ENCODE measurements around the gene AIF1L.
"Not testable (repeated sequence)": the region's sequence is repeated elsewhere in the genome, so short reads cannot be mapped to it uniquely, and the experiment has no call there.

AIF1L gene

GRCh38 chr9:131098391-131099101, 2.2 kb downstream of the AIF1L start:
- DNase-seq (ENCODE audit: low read depth, low spot score): no peak

GRCh38 chr9:131099102-131099606, 2.8 kb downstream of the AIF1L start:
- DNase-seq (ENCODE audit: low read depth, low spot score): no peak

- DNase-seq (ENCODE audit: low read depth, low spot score): not testable (repeated sequence)
These were observed 3.5 kb downstream of the AIF1L start for GRCh38 chr9:131099845-131100244.

GRCh38 chr9:131100445-131100844, 4.1 kb downstream of the AIF1L start:
- DNase-seq (ENCODE audit: low read depth, low spot score): no peak

- no peak for DNase-seq (ENCODE audit: low read depth, low spot score)
These were observed 5.1 kb downstream of the AIF1L start for GRCh38 chr9:131101207-131101964.

- DNase-seq (ENCODE audit: low read depth, low spot score): no peak
These were observed 6.7 kb downstream of the AIF1L start for GRCh38 chr9:131103024-131103423.

- no peak for DNase-seq (ENCODE audit: low read depth, low spot score)
These were observed 7.2 kb downstream of the AIF1L start for GRCh38 chr9:131103535-131103934.

- DNase-seq (ENCODE audit: low read depth, low spot score): no peak
These were observed 7.8 kb downstream of the AIF1L start for GRCh38 chr9:131104016-131104740.

GRCh38 chr9:131105952-131106351, 9.6 kb downstream of the AIF1L start:
- DNase-seq (ENCODE audit: low read depth, low spot score): no peak

- no peak for DNase-seq (ENCODE audit: low read depth, low spot score)
These were observed 11.4 kb downstream of the AIF1L start for GRCh38 chr9:131107760-131108159.

GRCh38 chr9:131111186-131111853, 15.0 kb downstream of the AIF1L start:
- DNase-seq (ENCODE audit: low read depth, low spot score): no peak

GRCh38 chr9:131111854-131112311, 15.6 kb downstream of the AIF1L start:
- no peak for DNase-seq (ENCODE audit: low read depth, low spot score)

- DNase-seq (ENCODE audit: low read depth, low spot score): no peak
These were observed 16.2 kb downstream of the AIF1L start for GRCh38 chr9:131112374-131113154.

- no peak for DNase-seq (ENCODE audit: low read depth, low spot score)
These were observed 17.3 kb downstream of the AIF1L start for GRCh38 chr9:131113655-131114054.

GRCh38 chr9:131114084-131114535, 17.8 kb downstream of the AIF1L start:
- no peak for DNase-seq (ENCODE audit: low read depth, low spot score)

- not testable (repeated sequence) for DNase-seq (ENCODE audit: low read depth, low spot score)
These were observed 19.0 kb downstream of the AIF1L start for GRCh38 chr9:131115360-131115742.

- DNase-seq (ENCODE audit: low read depth, low spot score): no peak
These were observed 20.2 kb downstream of the AIF1L start for GRCh38 chr9:131116281-131117120.

GRCh38 chr9:131117121-131117761, 20.9 kb downstream of the AIF1L start:
- DNase-seq (ENCODE audit: low read depth, low spot score): no peak

GRCh38 chr9:131117762-131118145, 21.4 kb downstream of the AIF1L start:
- no peak for DNase-seq (ENCODE audit: low read depth, low spot score)
